Endothelial cell of umbilical vein (primary cell): ENCODE data around the gene HSP90AA1. TPM values are rescaled to one million over a fixed set of nuclear protein-coding genes. Genes with fewer than 3 reads are reported as not detected.

Experiments
- BruUV-seq: library from RNA; stranded (reverse); fragments of 400-500 nt; replicated peaks from 2 replicates; lab custom pipeline; 2021; lab: Mats Ljungman, UMichigan
- CTCF ChIA-PET: fragments of 300-600, 350-600 bp; sonication (Branson Sonifier 250); formaldehyde crosslinking; loops from one replicate; lab custom pipeline; 2021; ENCODE audit warnings: antibody characterized with exemption, inconsistent platforms; lab: Charles Lee
- POLR2A ChIA-PET: fragments of 300-600, 350-600 bp; sonication (Branson Sonifier 250); formaldehyde crosslinking; loops from one replicate; lab custom pipeline; 2021; ENCODE audit warnings: antibody characterized with exemption, inconsistent platforms; lab: Charles Lee
- DNase-seq: peaks from one replicate; pipeline ENCODE4 v3.0.0-alpha.2; 2011; ENCODE audit warnings: low read depth, low spot score
- FAIRE-seq: peaks from 2 replicates; lab custom pipeline; 2011; peaks lifted over from hg19 to GRCh38; lab: Jason Lieb, UNC
- H2AFZ ChIP-seq: 2 replicates; pipeline ENCODE4 v1.6.0; 2012; ENCODE audit warnings: low read depth, low read length, control low read depth, inconsistent platforms
- H3K27ac ChIP-seq: 2 replicates; pipeline ENCODE4 v1.5.1; 2011; ENCODE audit warnings: low read depth, mild to moderate bottlenecking, control low read depth, low read length, moderate library complexity; ENCODE audit not compliant: insufficient read depth
- H3K27me3 ChIP-seq, 2 experiments: 2 replicates each; pipeline versions ENCODE4 v1.6.0 to v1.6.1; 2011; ENCODE audit warnings: low read length in 2 of 2, mixed read lengths in 1 of 2; ENCODE audit not compliant: control insufficient read depth in 2 of 2, insufficient read depth in 2 of 2
- H3K36me3 ChIP-seq, 2 experiments: 2 replicates in 1 of 2; 3 replicates in 1 of 2; pipeline ENCODE4 v1.5.1; 2011; ENCODE audit warnings: low read length in 2 of 2, mild to moderate bottlenecking in 1 of 2, moderate library complexity in 1 of 2; ENCODE audit not compliant: control insufficient read depth in 2 of 2, insufficient read depth in 2 of 2; ENCODE audit errors: extremely low read depth in 1 of 2
- H3K4me1 ChIP-seq: 3 replicates; pipeline ENCODE4 v1.5.1; 2011; ENCODE audit warnings: mild to moderate bottlenecking, low read length; ENCODE audit not compliant: control insufficient read depth, insufficient read depth; ENCODE audit errors: extremely low read depth
- H3K4me2 ChIP-seq: 2 replicates; pipeline ENCODE4 v1.6.1; 2011; ENCODE audit warnings: low read length, control low read depth, mixed read lengths; ENCODE audit not compliant: insufficient read depth
- H3K4me3 ChIP-seq, 3 experiments: fragments of 200-600 bp in 1 of 3; sonication (generic), shearing (Covaris generic) in 1 of 3; replicated peaks in 1 of 3; 2 replicates each; pipeline ENCODE4 v1.5.1; 2011 to 2016; ENCODE audit warnings: control low read depth in 3 of 3, low read length in 3 of 3, mild to moderate bottlenecking in 2 of 3, inconsistent platforms in 1 of 3, low read depth in 1 of 3, moderate library complexity in 1 of 3; ENCODE audit not compliant: insufficient read depth in 1 of 3
- H3K79me2 ChIP-seq: 2 replicates; pipeline ENCODE4 v1.6.0; 2012; ENCODE audit warnings: low read length, inconsistent platforms; ENCODE audit not compliant: control insufficient read depth, insufficient read depth
- H3K9ac ChIP-seq: replicated peaks from 2 replicates; pipeline ENCODE3; 2011; ENCODE audit warnings: low read length, control low read depth; ENCODE audit not compliant: insufficient read depth; ENCODE audit errors: extremely low read depth
- H3K9me1 ChIP-seq: replicated peaks from 3 replicates; pipeline ENCODE4 v1.6.0; 2011; ENCODE audit warnings: mild to moderate bottlenecking, low read length; ENCODE audit not compliant: control insufficient read depth, insufficient read depth; ENCODE audit errors: extremely low read depth
- H3K9me3 ChIP-seq: replicated peaks from 2 replicates; pipeline ENCODE4 v1.5.1; 2012; ENCODE audit warnings: low read length, inconsistent platforms; ENCODE audit not compliant: control insufficient read depth, insufficient read depth
- H4K20me1 ChIP-seq: replicated peaks from 2 replicates; pipeline ENCODE3; 2011; ENCODE audit warnings: mild to moderate bottlenecking, low read length; ENCODE audit not compliant: control insufficient read depth, insufficient read depth; ENCODE audit errors: extremely low read depth
- CTCF ChIP-seq, 2 donors: IDR thresholded peaks; 1 replicate in 1 of 2; 2 replicates in 1 of 2; pipeline ENCODE4 v1.5.1; 2011; ENCODE audit warnings: low read length in 2 of 2, mild to moderate bottlenecking in 2 of 2, moderate library complexity in 2 of 2, control low read depth in 1 of 2, inconsistent platforms in 1 of 2, low read depth in 1 of 2; ENCODE audit not compliant: insufficient read depth in 1 of 2; ENCODE audit errors: extremely low read depth in 1 of 2
- EZH2 ChIP-seq: IDR thresholded peaks from 2 replicates; pipeline ENCODE4 v1.6.1; 2012; ENCODE audit warnings: borderline replicate concordance, low read depth, mild to moderate bottlenecking, moderate library complexity, low read length, inconsistent platforms; ENCODE audit not compliant: severe bottlenecking
- FOS ChIP-seq: IDR thresholded peaks from 2 replicates; pipeline ENCODE4 v1.6.1; 2011; ENCODE audit warnings: mild to moderate bottlenecking, low read length, moderate library complexity, borderline replicate concordance; ENCODE audit not compliant: insufficient read depth
- GATA2 ChIP-seq: IDR thresholded peaks from 2 replicates; pipeline ENCODE4 v1.7.0; 2011; ENCODE audit warnings: low read depth, mild to moderate bottlenecking, moderate library complexity, mixed read lengths, low read length; ENCODE audit not compliant: insufficient read length, insufficient read depth
- JUN ChIP-seq: IDR thresholded peaks from 2 replicates; pipeline ENCODE4 v1.6.1; 2011; ENCODE audit warnings: borderline replicate concordance, low read depth; ENCODE audit not compliant: insufficient read length, insufficient read depth
- MAX ChIP-seq: IDR thresholded peaks from 2 replicates; pipeline ENCODE4 v1.6.1; 2011; ENCODE audit not compliant: insufficient read depth, insufficient read length
- MYC ChIP-seq: IDR thresholded peaks from one replicate; pipeline ENCODE4 v1.6.1; 2011; ENCODE audit warnings: mild to moderate bottlenecking, low read depth, low read length
- POLR2A ChIP-seq: IDR thresholded peaks from 2 replicates; pipeline ENCODE4 v1.6.1; 2012; ENCODE audit warnings: low read depth, mild to moderate bottlenecking, control low read depth, low read length
- POLR2AphosphoS5 ChIP-seq: IDR thresholded peaks from 2 replicates; pipeline ENCODE4 v1.6.1; 2012; ENCODE audit warnings: low read depth, mild to moderate bottlenecking, control low read depth, low read length, moderate library complexity; ENCODE audit not compliant: insufficient read depth
- dilution Hi-C: fragments of 300-500 bp; cut with MboI; formaldehyde crosslinking; loops from one replicate; pipeline ENCODE4 v1.15.0; 2019; ENCODE audit warnings: low sequenced_read_pairs; ENCODE audit not compliant: extremely low pct_ligation_motif_present
- intact Hi-C: fragments of 100-400 bp; cut with micrococcal nuclease; formaldehyde crosslinking; loops from one replicate; pipeline ENCODE4 v1.10.0; 2022
- polyA plus RNA-seq, 4 experiments: library from polyadenylated mRNA; depleted of rRNA in 3 of 4; stranded (reverse) in 3 of 4; unstranded in 1 of 4; fragments of >200 nt; gene quantifications; 2 replicates each; pipeline versions ENCODE4 v1.2.1 to v1.2.3, GENCODE V29; 2011 to 2012; ENCODE audit warnings: missing spikeins in 1 of 4
- total RNA-seq: library from RNA; stranded (reverse); gene quantifications from 2 replicates; pipeline ENCODE4 v1.2.3, GENCODE V29; 2021

The HSP90AA1 gene
- total and polyA plus RNA-seq, 2 donors (not counting 3 experiments of a cell fraction or from before 2014, with no cell fraction given), result 266 to 540 TPM

- ChIA-PET POLR2A (no interaction called here), CTCF (interaction anchor here (0.8 kb wide), 1 partner anchor 25 kb away, joined by 6 read pairs; no protein-coding TSS in a partner anchor)
- no peaks in the 10 kb centered on the region for H3K36me3 ChIP-seq
- H2AFZ ChIP-seq, result no peak overlapping the region
- H3K9me1 ChIP-seq, result no peaks in the 10 kb centered on the region
- H4K20me1 ChIP-seq, result no peaks in the 10 kb centered on the region
- intact Hi-C loops (loop anchor here (2.0 kb wide), 1 partner anchor 15 kb away; the partner anchor contains the start of gene HSP90AA1), dilution Hi-C loops (no loop called here)
- no peak overlapping the region for H3K9ac ChIP-seq
- BruUV-seq, result no TSS peak
- TF ChIP-seq JUN (peak; percentile 42), POLR2AphosphoS5 (no peak)
- no peaks in the 10 kb centered on the region for H3K27me3 ChIP-seq
- peak; percentile 72 for FAIRE-seq
- peaks cover 8% of the 10 kb centered on the region for H3K4me1 ChIP-seq
- H3K9me3 ChIP-seq, result no peaks in the 10 kb centered on the region
- H3K27ac ChIP-seq, result peak overlapping the region; percentile 8
- peak overlapping the region; percentile 8 for H3K4me2 ChIP-seq
- H3K4me3 ChIP-seq, result no peak overlapping the region
- H3K79me2 ChIP-seq, result no peaks in the 10 kb centered on the region
- no peak for DNase-seq
Observed at GRCh38 chr14:102071283-102071998, 15.4 kb downstream of the HSP90AA1 start.

GRCh38 chr14:102066041-102066451, 20.8 kb downstream of the HSP90AA1 start:
- H3K27ac ChIP-seq, result no peak overlapping the region
- H2AFZ ChIP-seq, result no peak overlapping the region
- FAIRE-seq (no peak), DNase-seq (no peak)
- no peaks in the 10 kb centered on the region for H3K9me3 ChIP-seq
- dilution Hi-C loops (no loop called here), intact Hi-C loops (no loop called here)
- no peaks in the 10 kb centered on the region for H3K36me3 ChIP-seq
- TF ChIP-seq EZH2 (no peak), POLR2AphosphoS5 (no peak), MYC (no peak), GATA2 (no peak), POLR2A (no peak), CTCF (IDR thresholded peaks at IDR 0.05; ENCODE audit: extremely low read depth in 1 of 2, insufficient read depth in 1 of 2, low read depth in 1 of 2, low read length in 2 of 2) (no peak), MAX (no peak), FOS (no peak), JUN (no peak)
- H4K20me1 ChIP-seq, result no peaks in the 10 kb centered on the region
- no peak overlapping the region for H3K4me2 ChIP-seq
- no peaks in the 10 kb centered on the region for H3K9me1 ChIP-seq
- no peaks in the 10 kb centered on the region for H3K4me1 ChIP-seq
- BruUV-seq, result no TSS peak
- H3K9ac ChIP-seq, result no peak overlapping the region
- H3K79me2 ChIP-seq, result no peaks in the 10 kb centered on the region
- no peak overlapping the region for H3K4me3 ChIP-seq
- ChIA-PET POLR2A (no interaction called here), CTCF (interaction anchor here (1.8 kb wide), 1 partner anchor 30 kb away, joined by 15 read pairs; no protein-coding TSS in a partner anchor)
- no peaks in the 10 kb centered on the region for H3K27me3 ChIP-seq
